HEK293 (cell line): Measurements from ENCODE around the gene SUCNR1.

Experiments used
- CTCF ChIA-PET: fragments of 350-600 bp; formaldehyde crosslinking; extraction: SDS; loops from one replicate; lab custom pipeline; 2021; ENCODE audit warnings: antibody characterized with exemption; lab: Yijun Ruan, JAX
- POLR2A ChIA-PET: fragments of 300-600 bp; formaldehyde crosslinking; extraction: SDS; loops from one replicate; lab custom pipeline; 2020; ENCODE audit warnings: antibody characterized with exemption, inconsistent platforms; lab: Yijun Ruan, JAX
- H3K27ac ChIP-seq: fragments of 200-500 bp; sonication (Bioruptor generic); 2 replicates; pipeline ENCODE4 v1.5.1; 2014; ENCODE audit warnings: low read depth, low read length, control low read depth, inconsistent platforms; ENCODE audit errors: extremely low read depth
- H3K36me3 ChIP-seq, 2 experiments: fragments of 200-500 bp in 1 of 2; sonication (Bioruptor generic) in 1 of 2; 1 replicate in 1 of 2; 2 replicates in 1 of 2; pipeline ENCODE4 v1.5.1; 2014 to 2017; ENCODE audit warnings: inconsistent platforms in 2 of 2, low read length in 2 of 2; ENCODE audit not compliant: control insufficient read depth in 2 of 2, insufficient read depth in 1 of 2
- H3K4me1 ChIP-seq: fragments of 200-500 bp; sonication (Bioruptor generic); 2 replicates; pipeline ENCODE4 v1.5.1; 2014; ENCODE audit warnings: mild to moderate bottlenecking, low read length, inconsistent platforms; ENCODE audit not compliant: control insufficient read depth, insufficient read depth
- H3K4me3 ChIP-seq: 2 replicates; pipeline ENCODE4 v1.5.1; 2011; ENCODE audit warnings: low read depth, mild to moderate bottlenecking, control low read depth, low read length, moderate library complexity
- H3K9me3 ChIP-seq: fragments of 200-500 bp; sonication (Bioruptor generic); 2 replicates; pipeline ENCODE4 v1.5.1; 2014; ENCODE audit warnings: low read depth, low read length, inconsistent platforms; ENCODE audit not compliant: control insufficient read depth, insufficient read depth
- FEZF1 ChIP-seq: fragments of 450-650 bp; formaldehyde crosslinking; IDR thresholded peaks from 2 replicates; pipeline ENCODE4 v1.5.1; 2016; ENCODE audit warnings: missing biosample characterization, missing genetic modification characterization
- GLIS2 ChIP-seq: fragments of 450-650 bp; formaldehyde crosslinking; IDR thresholded peaks from 2 replicates; pipeline ENCODE4 v1.5.1; 2016; ENCODE audit warnings: missing biosample characterization, missing genetic modification characterization
- HOXA7 ChIP-seq: sonication (generic); formaldehyde crosslinking; IDR thresholded peaks from 2 replicates; pipeline ENCODE4 v1.8.1; 2022; ENCODE audit warnings: missing genetic modification reagents, borderline replicate concordance
- KLF8 ChIP-seq: fragments of 450-650 bp; formaldehyde crosslinking; IDR thresholded peaks from 2 replicates; pipeline ENCODE4 v1.5.1; 2016; ENCODE audit warnings: missing biosample characterization, missing genetic modification characterization
- PRDM1 ChIP-seq: fragments of 450-650 bp; formaldehyde crosslinking; IDR thresholded peaks from 2 replicates; pipeline ENCODE4; 2016; ENCODE audit warnings: missing biosample characterization, missing genetic modification characterization
- TRIM28 ChIP-seq: IDR thresholded peaks from 2 replicates; pipeline ENCODE4 v1.6.1; 2011; ENCODE audit warnings: low read length, control low read depth, borderline replicate concordance
- WT1 ChIP-seq: fragments of 450-650 bp; formaldehyde crosslinking; IDR thresholded peaks from 2 replicates; pipeline ENCODE4 v1.5.1; 2016; ENCODE audit warnings: missing biosample characterization, missing genetic modification characterization
- ZFP41 ChIP-seq: fragments of 450-650 bp; formaldehyde crosslinking; IDR thresholded peaks from 2 replicates; pipeline ENCODE4 v1.5.1; 2016; ENCODE audit warnings: missing biosample characterization, missing genetic modification characterization, borderline replicate concordance
- ZNF114 ChIP-seq: fragments of 450-650 bp; formaldehyde crosslinking; IDR thresholded peaks from 2 replicates; pipeline ENCODE4 v1.5.0; 2017; ENCODE audit warnings: missing biosample characterization, missing genetic modification characterization
- ZNF138 ChIP-seq: fragments of 450-650 bp; formaldehyde crosslinking; IDR thresholded peaks from 2 replicates; pipeline ENCODE4 v1.5.1; 2016; ENCODE audit warnings: missing biosample characterization, missing genetic modification characterization, borderline replicate concordance
- ZNF140 ChIP-seq: fragments of 450-650 bp; formaldehyde crosslinking; IDR thresholded peaks from 2 replicates; pipeline ENCODE4 v1.5.1; 2016; ENCODE audit warnings: missing biosample characterization, missing genetic modification characterization
- ZNF169 ChIP-seq: fragments of 450-650 bp; formaldehyde crosslinking; IDR thresholded peaks from 2 replicates; pipeline ENCODE4 v1.5.1; 2016; ENCODE audit warnings: missing biosample characterization, missing genetic modification characterization
- ZNF202 ChIP-seq: fragments of 450-650 bp; formaldehyde crosslinking; IDR thresholded peaks from 2 replicates; pipeline ENCODE4 v1.5.1; 2016; ENCODE audit warnings: missing biosample characterization, missing genetic modification characterization, borderline replicate concordance
- ZNF292 ChIP-seq: fragments of 450-650 bp; formaldehyde crosslinking; IDR thresholded peaks from 2 replicates; pipeline ENCODE4 v1.5.1; 2016; ENCODE audit warnings: low read depth, missing biosample characterization, missing genetic modification characterization, borderline replicate concordance
- ZNF335 ChIP-seq: fragments of 450-650 bp; formaldehyde crosslinking; conservative IDR thresholded peaks from 2 replicates; pipeline ENCODE4 v1.5.1; 2016; ENCODE audit warnings: missing biosample characterization, missing genetic modification characterization
- ZNF341 ChIP-seq: fragments of 450-650 bp; formaldehyde crosslinking; IDR thresholded peaks from 2 replicates; pipeline ENCODE4; 2016; ENCODE audit warnings: low read depth, missing biosample characterization, missing genetic modification characterization
- ZNF521 ChIP-seq: fragments of 450-650 bp; formaldehyde crosslinking; IDR thresholded peaks from 2 replicates; pipeline ENCODE4 v1.5.1; 2017; ENCODE audit warnings: missing biosample characterization, mild to moderate bottlenecking, missing genetic modification characterization
- ZNF544 ChIP-seq: fragments of 450-650 bp; formaldehyde crosslinking; IDR thresholded peaks from 2 replicates; pipeline ENCODE4 v1.5.0; 2017; ENCODE audit warnings: missing biosample characterization, missing genetic modification characterization
- ZNF610 ChIP-seq: fragments of 450-650 bp; formaldehyde crosslinking; IDR thresholded peaks from 2 replicates; pipeline ENCODE4 v1.5.1; 2016; ENCODE audit warnings: missing biosample characterization, missing genetic modification characterization, borderline replicate concordance
- ZNF670 ChIP-seq: fragments of 450-650 bp; formaldehyde crosslinking; IDR thresholded peaks from 2 replicates; pipeline ENCODE4 v1.5.1; 2016; ENCODE audit warnings: missing biosample characterization, missing genetic modification characterization, low read depth
- ZNF701 ChIP-seq: fragments of 450-650 bp; formaldehyde crosslinking; IDR thresholded peaks from 2 replicates; pipeline ENCODE4 v1.5.1; 2016; ENCODE audit warnings: missing biosample characterization, missing genetic modification characterization
- ZNF792 ChIP-seq: fragments of 450-650 bp; formaldehyde crosslinking; IDR thresholded peaks from 2 replicates; pipeline ENCODE4 v1.5.1; 2016; ENCODE audit warnings: missing biosample characterization, missing genetic modification characterization
- TF ChIP-seq, protein P1 (sequence below): fragments of 450-650 bp; formaldehyde crosslinking; IDR thresholded peaks from 2 replicates; pipeline ENCODE4 v1.5.1; 2017; ENCODE audit warnings: missing biosample characterization, missing genetic modification characterization
- TF ChIP-seq, protein P2 (sequence below): IDR thresholded peaks from 2 replicates; pipeline ENCODE4 v1.6.1; 2011; ENCODE audit warnings: mild to moderate bottlenecking, low read depth, low read length, borderline replicate concordance
- TF ChIP-seq, protein P3 (sequence below): fragments of 450-650 bp; formaldehyde crosslinking; conservative IDR thresholded peaks from 2 replicates; pipeline ENCODE4 v1.5.1; 2016; ENCODE audit warnings: low read depth, missing biosample characterization, missing genetic modification characterization

The SUCNR1 gene

DNA sequence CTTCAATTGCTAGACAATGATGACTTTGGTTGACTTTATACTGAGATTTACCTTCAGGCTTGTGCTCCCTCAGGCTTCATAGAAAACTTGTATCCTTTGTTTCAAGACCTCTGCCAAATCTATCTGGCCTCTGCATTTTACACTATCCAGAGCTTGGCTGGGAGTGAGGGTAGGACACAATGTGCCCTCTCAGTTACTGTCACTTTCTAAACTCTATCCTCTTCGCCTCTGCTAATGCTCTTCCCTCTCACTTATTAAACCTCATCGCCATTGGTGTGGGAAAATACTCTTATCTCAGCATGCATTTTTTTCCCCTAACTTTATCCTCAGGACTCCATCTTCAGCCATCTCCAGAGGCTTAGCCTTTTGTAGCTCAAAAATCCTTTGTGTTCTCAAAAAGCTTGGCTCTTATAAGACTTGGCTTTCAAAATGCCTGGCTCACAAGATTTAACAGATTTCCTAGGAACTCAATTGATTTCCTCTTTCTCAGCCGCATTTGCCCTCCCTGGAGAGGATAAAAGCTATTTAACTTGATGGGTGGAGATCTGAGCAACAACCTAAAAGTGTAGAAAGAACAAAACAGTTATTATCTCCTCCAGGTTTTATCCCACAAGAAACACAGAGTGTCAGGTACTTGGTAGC is 28.3 kb downstream of the SUCNR1 start:
- TF ChIP-seq, protein P1, sequence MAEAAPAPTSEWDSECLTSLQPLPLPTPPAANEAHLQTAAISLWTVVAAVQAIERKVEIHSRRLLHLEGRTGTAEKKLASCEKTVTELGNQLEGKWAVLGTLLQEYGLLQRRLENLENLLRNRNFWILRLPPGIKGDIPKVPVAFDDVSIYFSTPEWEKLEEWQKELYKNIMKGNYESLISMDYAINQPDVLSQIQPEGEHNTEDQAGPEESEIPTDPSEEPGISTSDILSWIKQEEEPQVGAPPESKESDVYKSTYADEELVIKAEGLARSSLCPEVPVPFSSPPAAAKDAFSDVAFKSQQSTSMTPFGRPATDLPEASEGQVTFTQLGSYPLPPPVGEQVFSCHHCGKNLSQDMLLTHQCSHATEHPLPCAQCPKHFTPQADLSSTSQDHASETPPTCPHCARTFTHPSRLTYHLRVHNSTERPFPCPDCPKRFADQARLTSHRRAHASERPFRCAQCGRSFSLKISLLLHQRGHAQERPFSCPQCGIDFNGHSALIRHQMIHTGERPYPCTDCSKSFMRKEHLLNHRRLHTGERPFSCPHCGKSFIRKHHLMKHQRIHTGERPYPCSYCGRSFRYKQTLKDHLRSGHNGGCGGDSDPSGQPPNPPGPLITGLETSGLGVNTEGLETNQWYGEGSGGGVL (tag by site-specific recombination): no peak
- TF ChIP-seq GLIS2 (no peak), HOXA7 (CRISPR knock-in tag) (no peak), ZFP41 (tag by site-specific recombination) (no peak), WT1 (tag by site-specific recombination) (no peak), ZNF521 (tag by site-specific recombination) (no peak), ZNF670 (tag by site-specific recombination) (no peak), ZNF169 (tag by site-specific recombination) (no peak), ZNF701 (tag by site-specific recombination) (no peak), ZNF335 (tag by site-specific recombination) (no peak), ZNF792 (tag by site-specific recombination) (no peak), ZNF114 (tag by site-specific recombination) (no peak)
- TF ChIP-seq, protein P2, sequence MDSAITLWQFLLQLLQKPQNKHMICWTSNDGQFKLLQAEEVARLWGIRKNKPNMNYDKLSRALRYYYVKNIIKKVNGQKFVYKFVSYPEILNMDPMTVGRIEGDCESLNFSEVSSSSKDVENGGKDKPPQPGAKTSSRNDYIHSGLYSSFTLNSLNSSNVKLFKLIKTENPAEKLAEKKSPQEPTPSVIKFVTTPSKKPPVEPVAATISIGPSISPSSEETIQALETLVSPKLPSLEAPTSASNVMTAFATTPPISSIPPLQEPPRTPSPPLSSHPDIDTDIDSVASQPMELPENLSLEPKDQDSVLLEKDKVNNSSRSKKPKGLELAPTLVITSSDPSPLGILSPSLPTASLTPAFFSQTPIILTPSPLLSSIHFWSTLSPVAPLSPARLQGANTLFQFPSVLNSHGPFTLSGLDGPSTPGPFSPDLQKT: no peak
- H3K4me3 ChIP-seq: no peak overlapping the region
- H3K4me1 ChIP-seq: no peaks in the 10 kb centered on the region
- no peak overlapping the region for H3K27ac ChIP-seq
- CTCF ChIA-PET: interaction anchor here (0.5 kb wide), 1 partner anchor 26 kb away, joined by 3 read pairs; no protein-coding TSS in a partner anchor
- H3K9me3 ChIP-seq: no peaks in the 10 kb centered on the region
- POLR2A ChIA-PET: no interaction called here
- H3K36me3 ChIP-seq: no peaks in the 10 kb centered on the region

DNA sequence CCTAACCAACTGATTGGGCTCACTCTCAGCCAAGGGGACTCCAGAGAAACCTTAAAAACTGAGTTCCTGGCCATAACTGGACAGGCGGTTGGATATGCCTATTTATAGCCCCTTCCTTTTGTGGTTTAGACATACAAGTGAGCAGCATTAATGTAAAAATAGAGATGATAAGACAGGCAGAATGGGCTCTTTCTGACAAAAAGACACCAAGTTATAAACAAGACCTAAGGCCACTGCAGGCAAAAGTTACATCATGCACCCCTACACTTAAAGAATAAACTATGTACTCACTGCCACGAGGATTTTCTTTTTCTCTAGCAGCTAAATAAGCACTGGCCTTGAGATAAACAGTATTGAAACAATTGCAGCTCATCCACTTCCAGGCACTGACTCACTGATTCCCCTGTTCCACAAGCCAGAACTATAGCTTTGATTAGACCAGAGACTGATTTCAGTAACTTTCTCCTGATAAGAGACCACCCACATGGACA is 30.1 kb downstream of the SUCNR1 start:
- TF ChIP-seq ZNF292 (tag by site-specific recombination) (no peak), ZNF138 (no peak), ZNF544 (tag by site-specific recombination) (no peak), PRDM1 (no peak), ZFP41 (tag by site-specific recombination) (no peak), TRIM28 (peak; percentile 17; the same call in 1 of the 2 replicates), ZNF341 (tag by site-specific recombination) (no peak), ZNF202 (tag by site-specific recombination) (no peak), ZNF610 (tag by site-specific recombination) (no peak), FEZF1 (peak; percentile 52), KLF8 (tag by site-specific recombination) (no peak), ZNF140 (tag by site-specific recombination) (no peak)
- TF ChIP-seq, protein P3, sequence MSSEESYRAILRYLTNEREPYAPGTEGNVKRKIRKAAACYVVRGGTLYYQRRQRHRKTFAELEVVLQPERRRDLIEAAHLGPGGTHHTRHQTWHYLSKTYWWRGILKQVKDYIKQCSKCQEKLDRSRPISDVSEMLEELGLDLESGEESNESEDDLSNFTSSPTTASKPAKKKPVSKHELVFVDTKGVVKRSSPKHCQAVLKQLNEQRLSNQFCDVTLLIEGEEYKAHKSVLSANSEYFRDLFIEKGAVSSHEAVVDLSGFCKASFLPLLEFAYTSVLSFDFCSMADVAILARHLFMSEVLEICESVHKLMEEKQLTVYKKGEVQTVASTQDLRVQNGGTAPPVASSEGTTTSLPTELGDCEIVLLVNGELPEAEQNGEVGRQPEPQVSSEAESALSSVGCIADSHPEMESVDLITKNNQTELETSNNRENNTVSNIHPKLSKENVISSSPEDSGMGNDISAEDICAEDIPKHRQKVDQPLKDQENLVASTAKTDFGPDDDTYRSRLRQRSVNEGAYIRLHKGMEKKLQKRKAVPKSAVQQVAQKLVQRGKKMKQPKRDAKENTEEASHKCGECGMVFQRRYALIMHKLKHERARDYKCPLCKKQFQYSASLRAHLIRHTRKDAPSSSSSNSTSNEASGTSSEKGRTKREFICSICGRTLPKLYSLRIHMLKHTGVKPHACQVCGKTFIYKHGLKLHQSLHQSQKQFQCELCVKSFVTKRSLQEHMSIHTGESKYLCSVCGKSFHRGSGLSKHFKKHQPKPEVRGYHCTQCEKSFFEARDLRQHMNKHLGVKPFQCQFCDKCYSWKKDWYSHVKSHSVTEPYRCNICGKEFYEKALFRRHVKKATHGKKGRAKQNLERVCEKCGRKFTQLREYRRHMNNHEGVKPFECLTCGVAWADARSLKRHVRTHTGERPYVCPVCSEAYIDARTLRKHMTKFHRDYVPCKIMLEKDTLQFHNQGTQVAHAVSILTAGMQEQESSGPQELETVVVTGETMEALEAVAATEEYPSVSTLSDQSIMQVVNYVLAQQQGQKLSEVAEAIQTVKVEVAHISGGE: no peak
- POLR2A ChIA-PET: no interaction called here
- Histone ChIP-seq H3K4me1 (no peaks in the 10 kb centered on the region), H3K36me3 (no peaks in the 10 kb centered on the region), H3K4me3 (no peak overlapping the region), H3K27ac (no peak overlapping the region), H3K9me3 (no peaks in the 10 kb centered on the region)
- CTCF ChIA-PET: no interaction called here
